Common myeloid progenitor, CD34-positive (primary cell): ENCODE data around the gene EFS.
"Not testable (repeated sequence)": the region's sequence is repeated elsewhere in the genome, so short reads cannot be mapped to it uniquely, and the experiment has no call there.

Experiments
- CTCF ChIA-PET: fragments of 350-600 bp; sonication (Branson Sonifier 250); formaldehyde crosslinking; loops from one replicate; lab custom pipeline; 2021; ENCODE audit warnings: antibody characterized with exemption; lab: Charles Lee
- POLR2A ChIA-PET: fragments of 350-600 bp; sonication (Branson Sonifier 250); formaldehyde crosslinking; loops from one replicate; lab custom pipeline; 2021; ENCODE audit warnings: antibody characterized with exemption; lab: Charles Lee
- DNase-seq, 3 donors: peaks; one replicate each; pipeline versions ENCODE4 v3.0.0 to v3.0.0-alpha.2; 2013
- H3K27ac ChIP-seq, 2 experiments: 1 replicate in 1 of 2; 2 replicates in 1 of 2; pipeline ENCODE4 v1.7.0; 2013; ENCODE audit warnings: inconsistent platforms in 2 of 2, low read length in 2 of 2, mild to moderate bottlenecking in 2 of 2, low read depth in 1 of 2, moderate library complexity in 1 of 2; ENCODE audit not compliant: severe bottlenecking in 2 of 2, insufficient read depth in 1 of 2, poor library complexity in 1 of 2
- H3K27me3 ChIP-seq, 5 experiments: replicated peaks in 2 of 5; 1 replicate in 3 of 5; 2 replicates in 2 of 5; pipeline versions ENCODE4 v1.6.1 to v1.7.0; 2013; ENCODE audit warnings: low read length in 4 of 5, mild to moderate bottlenecking in 2 of 5, moderate library complexity in 2 of 5, inconsistent platforms in 1 of 5; ENCODE audit not compliant: insufficient read depth in 5 of 5, control insufficient read depth in 4 of 5
- H3K36me3 ChIP-seq, 4 experiments: 1 replicate in 2 of 4; 2 replicates in 2 of 4; pipeline versions ENCODE4 v1.6.1 to v1.7.0; 2013; ENCODE audit warnings: low read length in 3 of 4, control low read depth in 1 of 4, mild to moderate bottlenecking in 1 of 4; ENCODE audit not compliant: control insufficient read depth in 4 of 4, insufficient read depth in 4 of 4
- H3K4me1 ChIP-seq, 4 experiments: 1 replicate in 3 of 4; 2 replicates in 1 of 4; pipeline versions ENCODE4 v1.6.1 to v1.7.1; 2013; ENCODE audit warnings: low read length in 3 of 4, mild to moderate bottlenecking in 3 of 4, control low read depth in 1 of 4, inconsistent platforms in 1 of 4, moderate library complexity in 1 of 4; ENCODE audit not compliant: control insufficient read depth in 4 of 4, insufficient read depth in 4 of 4; ENCODE audit errors: control extremely low read depth in 1 of 4
- H3K4me3 ChIP-seq, 7 experiments: 1 replicate in 4 of 7; 2 replicates in 3 of 7; pipeline versions ENCODE4 v1.5.1 to v1.7.0; 2013; ENCODE audit warnings: mild to moderate bottlenecking in 7 of 7, low read length in 6 of 7, moderate library complexity in 6 of 7, inconsistent platforms in 2 of 7, low read depth in 2 of 7, control low read depth in 1 of 7; ENCODE audit not compliant: insufficient read depth in 4 of 7, control insufficient read depth in 1 of 7; ENCODE audit errors: extremely low read depth in 1 of 7
- H3K9me3 ChIP-seq, 5 experiments: 1 replicate in 4 of 5; 2 replicates in 1 of 5; pipeline versions ENCODE4 v1.6.1 to v1.7.1; 2013; ENCODE audit warnings: low read length in 4 of 5, mild to moderate bottlenecking in 2 of 5, inconsistent platforms in 1 of 5, low read depth in 1 of 5, moderate library complexity in 1 of 5; ENCODE audit not compliant: control insufficient read depth in 4 of 5, insufficient read depth in 2 of 5; ENCODE audit errors: control extremely low read depth in 1 of 5
- WGBS: methylation state at CpG from one replicate; pipeline ENCODE4 v1.1.5; 2013; ENCODE audit not compliant: insufficient coverage; 5-methylcytosine and 5-hydroxymethylcytosine counted together

Gene EFS

DNA sequence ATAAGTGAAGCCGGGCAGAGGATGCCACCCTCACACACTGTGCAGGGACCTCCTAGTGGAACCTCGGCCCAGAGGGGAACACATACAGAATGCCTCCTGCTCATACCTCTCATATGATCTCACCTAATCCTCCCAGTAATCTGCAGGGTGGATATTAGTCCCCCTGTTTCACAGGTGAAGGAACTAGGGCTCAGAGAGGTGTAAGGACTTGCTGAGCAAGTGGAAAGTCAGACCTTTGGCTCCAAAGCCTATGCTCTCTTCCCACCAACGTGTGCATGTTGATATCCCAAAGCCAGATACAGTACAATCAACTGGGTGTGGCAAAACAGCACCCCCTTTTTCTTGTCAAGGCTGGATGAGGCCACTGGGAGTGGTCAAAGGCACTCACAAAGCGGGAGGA, 38.9 kb upstream of the EFS start:
- no peak for DNase-seq
- Histone ChIP-seq H3K36me3 (no peaks in the 10 kb centered on the region), H3K27ac (no peak overlapping the region), H3K9me3 (no peaks in the 10 kb centered on the region), H3K4me3 (no peak overlapping the region), H3K27me3 (no peaks in the 10 kb centered on the region), H3K4me1 (no peaks in the 10 kb centered on the region)
- no CpG with 5 or more reads among the region's 4 CpGs for WGBS
- ChIA-PET CTCF (no interaction called here), POLR2A (no interaction called here)

DNA sequence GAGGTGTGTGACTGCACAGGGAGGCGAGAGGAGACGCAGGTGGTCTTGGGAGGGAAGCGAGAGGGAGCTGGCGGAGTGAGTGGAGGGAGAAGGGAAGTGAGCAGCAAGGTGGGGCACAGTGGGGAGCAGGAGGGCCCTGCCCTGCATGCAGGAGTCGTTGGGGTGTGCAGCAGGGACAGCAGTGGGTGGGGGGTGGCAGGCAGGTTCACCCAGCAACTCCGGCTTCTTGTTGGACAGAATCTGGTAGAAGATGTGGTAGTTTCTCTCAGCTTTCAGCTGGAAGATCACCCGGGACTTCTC, 38.1 kb upstream of the EFS start:
- Histone ChIP-seq H3K27ac (no peak overlapping the region), H3K9me3 (no peaks in the 10 kb centered on the region), H3K4me1 (no peaks in the 10 kb centered on the region), H3K4me3 (no peak overlapping the region), H3K36me3 (no peaks in the 10 kb centered on the region), H3K27me3 (no peaks in the 10 kb centered on the region)
- CTCF ChIA-PET: no interaction called here
- no peak for DNase-seq
- 65% methylated on average over 7 of the region's 7 CpGs for WGBS
- POLR2A ChIA-PET: no interaction called here

DNA sequence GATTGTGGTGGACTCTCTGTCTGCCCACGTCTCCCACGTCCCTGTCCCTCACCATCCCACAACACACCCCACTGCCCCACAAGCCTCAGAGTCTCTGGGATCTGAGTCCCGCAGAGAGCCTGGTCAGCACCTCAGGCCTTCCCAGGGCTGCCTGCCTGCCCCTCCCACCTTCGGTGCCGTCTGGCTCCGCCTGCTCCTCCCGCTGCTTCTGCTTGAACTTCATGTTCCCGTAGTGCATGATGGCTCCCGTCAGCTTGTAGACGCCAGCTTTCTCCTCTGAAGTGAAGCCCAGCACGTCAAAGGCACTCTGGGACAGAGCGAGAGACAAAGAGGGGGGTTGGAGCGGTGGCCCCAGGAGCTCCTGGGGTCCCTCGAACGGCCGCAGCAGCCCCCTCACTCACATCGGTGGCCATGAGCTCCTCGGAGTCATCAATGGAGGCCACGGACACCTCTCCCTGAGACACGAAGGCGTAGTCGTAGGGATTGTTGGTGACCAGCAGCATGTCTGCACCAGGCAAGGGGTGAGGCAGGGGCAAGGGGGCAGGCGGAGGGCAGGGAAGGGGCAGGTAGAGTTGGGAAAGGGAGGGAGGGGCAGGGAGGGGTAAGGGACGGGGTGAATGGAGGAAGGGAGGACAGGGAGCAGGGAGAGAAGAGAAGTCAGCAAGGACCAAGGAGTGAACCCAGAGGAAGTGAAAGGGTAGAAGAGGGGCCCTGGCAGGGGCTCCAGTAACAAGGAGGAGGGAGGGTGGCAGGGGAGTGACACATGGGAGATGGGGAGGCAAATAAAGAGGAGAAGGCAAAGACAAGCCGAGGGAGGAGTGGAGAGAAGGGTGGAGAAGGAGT, 37.5 kb upstream of the EFS start:
- H3K9me3 ChIP-seq: no peaks in the 10 kb centered on the region
- no peaks in the 10 kb centered on the region for H3K36me3 ChIP-seq
- ChIA-PET CTCF (interaction anchor here (0.6 kb wide), 1 partner anchor 56 kb away, joined by 4 read pairs; no protein-coding TSS in a partner anchor), POLR2A (no interaction called here)
- no peaks in the 10 kb centered on the region for H3K27me3 ChIP-seq
- no peak overlapping the region for H3K27ac ChIP-seq
- no peak for DNase-seq
- H3K4me3 ChIP-seq: no peak overlapping the region
- WGBS: 95% methylated on average over 22 of the region's 25 CpGs
- no peaks in the 10 kb centered on the region for H3K4me1 ChIP-seq

DNA sequence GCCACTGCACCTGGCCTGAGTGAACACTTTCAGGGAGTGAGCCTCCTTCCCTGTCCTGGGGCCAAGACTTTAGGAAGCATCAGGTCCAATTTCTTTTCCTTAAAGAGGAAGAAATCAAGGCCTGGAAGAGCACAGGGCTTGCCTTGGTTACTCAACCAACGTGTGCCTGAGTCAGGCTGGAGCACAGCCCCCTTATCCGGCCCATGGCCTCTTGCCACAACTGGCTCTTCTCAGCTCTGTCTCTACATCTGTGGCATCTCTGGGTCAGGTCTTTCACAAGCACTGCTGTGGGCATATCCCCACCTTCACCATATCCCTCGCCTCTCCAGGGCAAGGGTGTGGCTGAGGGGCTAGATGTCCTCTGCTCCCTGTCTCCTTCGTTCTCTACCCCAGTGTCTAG, 36.3 kb upstream of the EFS start:
- no peaks in the 10 kb centered on the region for H3K9me3 ChIP-seq
- no peak overlapping the region for H3K4me3 ChIP-seq
- DNase-seq: no peak
- ChIA-PET POLR2A (no interaction called here), CTCF (no interaction called here)
- no peaks in the 10 kb centered on the region for H3K36me3 ChIP-seq
- H3K27me3 ChIP-seq: peaks cover 0 to 3% (median 0%) of the 10 kb centered on the region in 5 experiments
- H3K27ac ChIP-seq: no peak overlapping the region
- WGBS: 90% methylated on average over 4 of the region's 4 CpGs
- H3K4me1 ChIP-seq: no peaks in the 10 kb centered on the region

DNA sequence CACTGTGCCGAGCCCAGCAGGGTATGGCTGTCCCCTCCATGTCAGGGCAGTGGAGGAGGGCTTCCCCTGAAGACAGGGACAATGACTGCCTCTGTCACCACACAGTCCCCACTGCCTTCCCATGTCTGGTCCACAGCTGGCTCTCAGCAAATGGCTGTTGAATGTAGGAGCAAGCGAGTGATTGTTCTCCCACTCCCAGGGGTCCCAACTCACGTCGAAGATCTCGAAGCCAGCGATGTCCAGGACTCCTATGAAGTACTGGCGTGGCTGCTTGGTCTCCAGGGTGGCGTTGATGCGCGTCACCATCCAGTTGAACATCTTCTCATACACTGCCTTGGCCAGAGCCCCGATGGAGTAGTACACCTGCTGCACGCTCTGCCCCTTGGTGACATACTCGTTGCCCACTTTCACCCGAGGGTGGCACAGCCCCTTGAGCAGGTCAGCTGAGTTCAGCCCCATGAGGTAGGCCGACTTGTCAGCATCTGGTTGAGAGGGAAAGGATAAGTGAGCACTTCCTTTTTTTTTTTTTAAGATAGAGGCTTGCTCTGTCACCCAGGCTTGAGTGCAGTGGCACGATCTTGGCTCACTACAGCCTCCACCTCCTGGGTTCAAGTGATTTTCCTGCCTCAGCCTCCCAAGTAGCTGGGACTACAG, 35.7 kb upstream of the EFS start:
- 80% methylated on average over 16 of the region's 16 CpGs for WGBS
- H3K36me3 ChIP-seq, H3K9me3 ChIP-seq, H3K27me3 ChIP-seq, H3K27ac ChIP-seq, CTCF ChIA-PET, H3K4me1 ChIP-seq, POLR2A ChIA-PET, H3K4me3 ChIP-seq: not testable (repeated sequence)
- DNase-seq: peak; percentile 2 to 23 (median 17)

DNA sequence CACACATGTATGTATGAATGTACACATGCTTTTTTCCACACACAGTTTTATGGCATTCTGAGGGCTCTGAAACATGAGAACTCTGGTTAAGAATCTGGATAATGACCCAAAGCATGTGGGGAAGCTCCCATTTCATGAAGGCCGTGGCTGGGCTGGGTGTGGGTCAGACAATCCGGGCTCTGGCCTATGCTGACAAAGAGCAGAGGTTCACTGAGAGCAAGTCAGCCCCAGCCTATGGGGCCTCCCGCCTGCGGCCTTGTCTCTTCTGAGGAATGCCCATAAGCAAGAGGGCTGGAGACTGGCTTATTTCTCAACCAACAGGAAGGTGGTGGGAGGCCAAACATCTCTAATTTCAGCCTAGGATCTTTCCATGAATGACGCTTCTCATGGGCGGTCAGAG, 34.6 kb upstream of the EFS start:
- CTCF ChIA-PET: no interaction called here
- H3K4me3 ChIP-seq: no peak overlapping the region
- H3K9me3 ChIP-seq: no peaks in the 10 kb centered on the region
- peaks cover 0 to 3% (median 0%) of the 10 kb centered on the region in 5 experiments for H3K27me3 ChIP-seq
- H3K4me1 ChIP-seq: no peaks in the 10 kb centered on the region
- no peak for DNase-seq
- H3K27ac ChIP-seq: no peak overlapping the region
- POLR2A ChIA-PET: no interaction called here
- no peaks in the 10 kb centered on the region for H3K36me3 ChIP-seq
- 98% methylated on average over 4 of the region's 6 CpGs for WGBS

DNA sequence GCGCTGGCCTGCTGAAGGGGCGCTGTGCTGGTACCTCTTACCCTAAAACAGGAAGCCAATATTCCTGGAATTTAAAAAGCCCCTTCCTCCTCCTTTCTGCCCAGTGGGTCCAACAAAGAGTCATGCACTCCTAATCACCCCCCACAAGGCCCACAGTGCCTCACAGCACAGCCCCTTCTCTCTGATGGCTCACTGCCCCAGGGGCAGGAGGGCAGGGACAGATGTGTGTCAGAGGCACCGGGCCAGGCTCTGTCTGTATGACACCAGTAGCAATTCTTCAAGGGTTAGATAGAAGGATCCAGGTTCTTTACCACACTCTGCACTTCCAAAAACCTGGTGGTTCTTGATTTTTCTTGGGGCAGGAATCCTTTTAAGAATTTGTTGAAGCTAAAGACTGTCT, 34.2 kb upstream of the EFS start:
- POLR2A ChIA-PET: no interaction called here
- Histone ChIP-seq H3K4me3 (no peak overlapping the region), H3K4me1 (no peaks in the 10 kb centered on the region), H3K27ac (no peak overlapping the region), H3K27me3 (peaks cover 0 to 3% (median 0%) of the 10 kb centered on the region in 5 experiments), H3K36me3 (no peaks in the 10 kb centered on the region), H3K9me3 (no peaks in the 10 kb centered on the region)
- DNase-seq: no peak
- CTCF ChIA-PET: interaction anchor here (1.0 kb wide), 1 partner anchor 19 kb away, joined by 3 read pairs; no protein-coding TSS in a partner anchor
- 100% methylated on average over 3 of the region's 3 CpGs for WGBS
